HepG2 (cell line): ENCODE measurements around the gene RPL19. TPM values are rescaled to one million over a fixed set of nuclear protein-coding genes. Genes with fewer than 3 reads are reported as not detected.

Experiments used
- CAMTA2 ChIP-seq: sonication (generic); formaldehyde crosslinking; IDR thresholded peaks from 2 replicates; pipeline ENCODE4 v1.4.0; 2020; ENCODE audit warnings: mild to moderate bottlenecking, missing genetic modification reagents, borderline replicate concordance
- CREM ChIP-seq, 2 experiments: sonication (generic) in 1 of 2; formaldehyde crosslinking in 1 of 2; IDR thresholded peaks; 2 replicates each; pipeline versions ENCODE4 v1.4.0 to v1.6.1; 2016 to 2020; ENCODE audit warnings: antibody characterized with exemption in 1 of 2, mild to moderate bottlenecking in 1 of 2, missing genetic modification reagents in 1 of 2
- FOXO1 ChIP-seq: sonication (generic); formaldehyde crosslinking; IDR thresholded peaks from 2 replicates; pipeline ENCODE4 v1.4.0; 2020; ENCODE audit warnings: missing genetic modification reagents
- GTF3A ChIP-seq: sonication (generic); formaldehyde crosslinking; conservative IDR thresholded peaks from 2 replicates; pipeline ENCODE4 v1.4.0; 2020; ENCODE audit warnings: mild to moderate bottlenecking, missing genetic modification reagents
- HDAC6 ChIP-seq: fragments of 200-600 bp; sonication (generic); IDR thresholded peaks from 2 replicates; pipeline ENCODE4 v1.7.0; 2017; ENCODE audit warnings: mild to moderate bottlenecking, antibody characterized with exemption, low read length, low read depth
- KLF6 ChIP-seq: IDR thresholded peaks from 2 replicates; pipeline ENCODE4 v1.8.0; 2016; ENCODE audit warnings: missing biosample characterization, missing genetic modification reagents
- MAF1 ChIP-seq: sonication (generic); formaldehyde crosslinking; IDR thresholded peaks from 2 replicates; pipeline ENCODE4 v1.5.0; 2020; ENCODE audit warnings: missing genetic modification reagents, borderline replicate concordance
- NR3C1 ChIP-seq: sonication (generic); formaldehyde crosslinking; IDR thresholded peaks from 2 replicates; pipeline ENCODE4 v1.4.0; 2020; ENCODE audit warnings: missing genetic modification reagents
- PHF21A ChIP-seq: sonication (generic); formaldehyde crosslinking; IDR thresholded peaks from 2 replicates; pipeline ENCODE4 v1.5.0; 2020; ENCODE audit warnings: mild to moderate bottlenecking, missing genetic modification reagents
- PHF8 ChIP-seq: sonication (generic); formaldehyde crosslinking; IDR thresholded peaks from 2 replicates; pipeline ENCODE4 v1.5.0; 2020; ENCODE audit warnings: missing genetic modification reagents
- RFX3 ChIP-seq: IDR thresholded peaks from 2 replicates; pipeline ENCODE4 v1.6.1; 2016; ENCODE audit warnings: missing biosample characterization, missing genetic modification reagents
- SIN3A ChIP-seq: IDR thresholded peaks from 2 replicates; pipeline ENCODE4 v1.6.1; 2011; ENCODE audit warnings: low read depth, mild to moderate bottlenecking, control low read depth, low read length, borderline replicate concordance
- SMAD9 ChIP-seq: sonication (generic); formaldehyde crosslinking; IDR thresholded peaks from 2 replicates; pipeline ENCODE4 v1.5.1; 2020; ENCODE audit warnings: mild to moderate bottlenecking, missing genetic modification reagents
- SRF ChIP-seq: IDR thresholded peaks from 2 replicates; pipeline ENCODE4 v1.6.1; 2011; ENCODE audit warnings: mild to moderate bottlenecking, low read depth, low read length, moderate library complexity
- YY1 ChIP-seq: IDR thresholded peaks from 2 replicates; pipeline ENCODE4 v1.6.1; 2011; ENCODE audit warnings: low read length, low read depth, moderate library complexity, mild to moderate bottlenecking; ENCODE audit not compliant: insufficient read depth, insufficient replicate concordance
- ZNF34 ChIP-seq: sonication (generic); formaldehyde crosslinking; IDR thresholded peaks from 2 replicates; pipeline ENCODE4 v1.4.0; 2020; ENCODE audit warnings: mild to moderate bottlenecking, missing genetic modification reagents, borderline replicate concordance
- ZNF713 ChIP-seq: sonication (generic); formaldehyde crosslinking; IDR thresholded peaks from 2 replicates; pipeline ENCODE4 v1.4.0; 2020; ENCODE audit warnings: mild to moderate bottlenecking, missing genetic modification reagents
- ZNF720 ChIP-seq: sonication (generic); formaldehyde crosslinking; IDR thresholded peaks from 2 replicates; pipeline ENCODE4 v1.4.0; 2020; ENCODE audit warnings: missing genetic modification reagents
- ZNF724P ChIP-seq: sonication (generic); formaldehyde crosslinking; IDR thresholded peaks from 2 replicates; pipeline ENCODE4 v1.8.0; 2022; ENCODE audit warnings: missing genetic modification reagents, borderline replicate concordance
- ZNF749 ChIP-seq: sonication (generic); formaldehyde crosslinking; IDR thresholded peaks from 2 replicates; pipeline ENCODE4 v1.8.0; 2022; ENCODE audit warnings: mild to moderate bottlenecking, missing genetic modification reagents, moderate library complexity, borderline replicate concordance
- ZNF773 ChIP-seq: sonication (generic); formaldehyde crosslinking; IDR thresholded peaks from 2 replicates; pipeline ENCODE4 v1.4.0; 2020; ENCODE audit warnings: missing genetic modification reagents, borderline replicate concordance
- ZNF790 ChIP-seq: sonication (generic); formaldehyde crosslinking; IDR thresholded peaks from 2 replicates; pipeline ENCODE4 v1.8.0; 2022; ENCODE audit warnings: missing genetic modification reagents, mild to moderate bottlenecking, borderline replicate concordance
- polyA plus RNA-seq, 8 experiments: library from polyadenylated mRNA; depleted of rRNA in 3 of 8; stranded (reverse) in 7 of 8; unstranded in 1 of 8; fragments of >200 nt; fragmentation: Illumina TruSeq in 4 of 8; extraction: Trizol in 4 of 8; gene quantifications; 2 replicates each; pipeline versions ENCODE4 v1.2.1 to v1.2.3, GENCODE V29; 2011 to 2016; ENCODE audit warnings: low read depth in 4 of 8, missing spikeins in 1 of 8, mixed read lengths in 1 of 8; ENCODE audit not compliant: insufficient read depth in 1 of 8
- total RNA-seq, 5 experiments: library from RNA; depleted of rRNA; stranded (reverse); fragments of >200 nt; fragmentation: Illumina TruSeq; extraction: Trizol; gene quantifications; 2 replicates each; pipeline ENCODE4 v1.2.3, GENCODE V29; 2016; ENCODE audit warnings: low read depth in 1 of 5
- TF ChIP-seq, protein P1 (sequence below): sonication (generic); formaldehyde crosslinking; IDR thresholded peaks from 2 replicates; pipeline ENCODE4 v1.4.0; 2020; ENCODE audit warnings: missing genetic modification reagents, borderline replicate concordance
- TF ChIP-seq, protein P2 (sequence below): sonication (generic); formaldehyde crosslinking; IDR thresholded peaks from 2 replicates; pipeline ENCODE4 v1.9.0; 2021; ENCODE audit warnings: missing genetic modification reagents, mild to moderate bottlenecking, borderline replicate concordance
- TF ChIP-seq, protein P3 (sequence below): sonication (generic); formaldehyde crosslinking; IDR thresholded peaks from 2 replicates; pipeline ENCODE4 v1.9.0; 2021; ENCODE audit warnings: missing genetic modification reagents, borderline replicate concordance

RPL19 gene
- total and polyA plus RNA-seq, 2 of the 13 experiments (the other 11 are each of a cell fraction or from before 2014, with no cell fraction given) = 2,522 to 2,768 TPM

DNA sequence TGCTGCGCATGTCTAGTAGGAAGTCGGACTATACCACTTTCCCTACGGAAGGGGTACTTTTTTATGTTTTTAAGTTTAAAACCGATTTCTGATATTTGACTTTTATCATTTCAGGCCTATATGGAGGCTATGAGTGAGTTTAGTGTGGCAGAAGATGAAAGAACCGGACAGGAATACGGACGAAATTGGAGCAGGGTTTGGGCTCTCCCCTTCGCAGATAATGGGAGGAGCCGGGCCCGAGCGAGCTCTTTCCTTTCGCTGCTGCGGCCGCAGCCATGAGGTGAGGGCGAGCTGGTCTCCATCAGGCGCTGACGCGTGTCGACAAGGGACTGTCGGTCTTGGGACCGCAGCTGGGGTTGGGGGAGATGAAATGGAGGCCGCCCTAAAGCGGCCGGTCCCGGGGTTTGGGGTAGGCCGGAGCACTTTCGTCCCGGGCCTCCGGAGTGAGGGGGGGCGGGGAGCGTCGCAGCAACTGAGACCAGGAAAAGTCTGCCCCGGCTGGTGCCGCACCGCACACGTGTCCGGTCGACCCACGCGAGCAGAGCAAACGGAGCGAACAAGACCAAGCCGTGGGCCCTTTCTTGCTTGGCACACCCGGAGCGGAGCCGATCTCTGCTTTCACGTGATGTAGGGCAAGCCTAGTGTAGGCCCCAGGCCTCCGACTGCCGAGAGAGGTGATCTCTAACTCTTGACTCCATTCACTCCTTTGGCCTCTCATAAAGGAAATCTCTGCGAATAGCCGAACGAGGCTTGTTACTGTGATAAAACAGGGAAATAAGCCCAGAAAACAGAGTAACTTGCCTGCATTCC, at the start of gene RPL19 (continued):
- TF ChIP-seq, protein P1, sequence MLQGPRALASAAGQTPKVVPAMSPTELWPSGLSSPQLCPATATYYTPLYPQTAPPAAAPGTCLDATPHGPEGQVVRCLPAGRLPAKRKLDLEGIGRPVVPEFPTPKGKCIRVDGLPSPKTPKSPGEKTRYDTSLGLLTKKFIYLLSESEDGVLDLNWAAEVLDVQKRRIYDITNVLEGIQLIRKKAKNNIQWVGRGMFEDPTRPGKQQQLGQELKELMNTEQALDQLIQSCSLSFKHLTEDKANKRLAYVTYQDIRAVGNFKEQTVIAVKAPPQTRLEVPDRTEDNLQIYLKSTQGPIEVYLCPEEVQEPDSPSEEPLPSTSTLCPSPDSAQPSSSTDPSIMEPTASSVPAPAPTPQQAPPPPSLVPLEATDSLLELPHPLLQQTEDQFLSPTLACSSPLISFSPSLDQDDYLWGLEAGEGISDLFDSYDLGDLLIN (CRISPR knock-in tag) = no peak
- TF ChIP-seq ZNF790 (CRISPR knock-in tag) = peak; percentile 93
- no peak for TF ChIP-seq SRF
- TF ChIP-seq GTF3A (CRISPR knock-in tag) = no peak
- 0 out of 2 replicates have a peak, but pooled peaks have one; percentile 24 for TF ChIP-seq ZNF773 (CRISPR knock-in tag)
- TF ChIP-seq KLF6 (CRISPR knock-in tag) = peak; percentile 88
- TF ChIP-seq, protein P2, sequence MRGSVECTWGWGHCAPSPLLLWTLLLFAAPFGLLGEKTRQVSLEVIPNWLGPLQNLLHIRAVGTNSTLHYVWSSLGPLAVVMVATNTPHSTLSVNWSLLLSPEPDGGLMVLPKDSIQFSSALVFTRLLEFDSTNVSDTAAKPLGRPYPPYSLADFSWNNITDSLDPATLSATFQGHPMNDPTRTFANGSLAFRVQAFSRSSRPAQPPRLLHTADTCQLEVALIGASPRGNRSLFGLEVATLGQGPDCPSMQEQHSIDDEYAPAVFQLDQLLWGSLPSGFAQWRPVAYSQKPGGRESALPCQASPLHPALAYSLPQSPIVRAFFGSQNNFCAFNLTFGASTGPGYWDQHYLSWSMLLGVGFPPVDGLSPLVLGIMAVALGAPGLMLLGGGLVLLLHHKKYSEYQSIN (CRISPR knock-in tag) = no peak
- peak; percentile 54 for TF ChIP-seq FOXO1 (CRISPR knock-in tag)
- TF ChIP-seq NR3C1 (CRISPR knock-in tag) = peak; percentile 46
- TF ChIP-seq SMAD9 (CRISPR knock-in tag) = no peak
- no peak for TF ChIP-seq ZNF749 (CRISPR knock-in tag)
- no peak for TF ChIP-seq RFX3 (CRISPR knock-in tag)
- TF ChIP-seq PHF21A (CRISPR knock-in tag) = no peak; the same call in 1 of the 2 replicates
- TF ChIP-seq ZNF720 (CRISPR knock-in tag) = no peak
- peak; percentile 95; the same call in 1 of the 2 replicates for TF ChIP-seq ZNF713 (CRISPR knock-in tag)
- TF ChIP-seq CREM (IDR thresholded peaks at IDR 0.05) = peak; percentile 78
- TF ChIP-seq CREM (CRISPR knock-in tag; IDR thresholded peaks at IDR 0.05) = no peak
- no peak for TF ChIP-seq ZNF34 (CRISPR knock-in tag)
- TF ChIP-seq MAF1 (CRISPR knock-in tag) = 0 out of 2 replicates have a peak, but pooled peaks have one; percentile 63
- TF ChIP-seq, protein P3, sequence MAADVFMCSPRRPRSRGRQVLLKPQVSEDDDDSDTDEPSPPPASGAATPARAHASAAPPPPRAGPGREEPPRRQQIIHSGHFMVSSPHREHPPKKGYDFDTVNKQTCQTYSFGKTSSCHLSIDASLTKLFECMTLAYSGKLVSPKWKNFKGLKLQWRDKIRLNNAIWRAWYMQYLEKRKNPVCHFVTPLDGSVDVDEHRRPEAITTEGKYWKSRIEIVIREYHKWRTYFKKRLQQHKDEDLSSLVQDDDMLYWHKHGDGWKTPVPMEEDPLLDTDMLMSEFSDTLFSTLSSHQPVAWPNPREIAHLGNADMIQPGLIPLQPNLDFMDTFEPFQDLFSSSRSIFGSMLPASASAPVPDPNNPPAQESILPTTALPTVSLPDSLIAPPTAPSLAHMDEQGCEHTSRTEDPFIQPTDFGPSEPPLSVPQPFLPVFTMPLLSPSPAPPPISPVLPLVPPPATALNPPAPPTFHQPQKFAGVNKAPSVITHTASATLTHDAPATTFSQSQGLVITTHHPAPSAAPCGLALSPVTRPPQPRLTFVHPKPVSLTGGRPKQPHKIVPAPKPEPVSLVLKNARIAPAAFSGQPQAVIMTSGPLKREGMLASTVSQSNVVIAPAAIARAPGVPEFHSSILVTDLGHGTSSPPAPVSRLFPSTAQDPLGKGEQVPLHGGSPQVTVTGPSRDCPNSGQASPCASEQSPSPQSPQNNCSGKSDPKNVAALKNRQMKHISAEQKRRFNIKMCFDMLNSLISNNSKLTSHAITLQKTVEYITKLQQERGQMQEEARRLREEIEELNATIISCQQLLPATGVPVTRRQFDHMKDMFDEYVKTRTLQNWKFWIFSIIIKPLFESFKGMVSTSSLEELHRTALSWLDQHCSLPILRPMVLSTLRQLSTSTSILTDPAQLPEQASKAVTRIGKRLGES = no peak
- TF ChIP-seq ZNF724P = peak; percentile 83; the same call in 1 of the 2 replicates
- TF ChIP-seq SIN3A = peak; percentile 68; the same call in 1 of the 2 replicates
- TF ChIP-seq CAMTA2 (CRISPR knock-in tag) = peak; percentile 51; the same call in 1 of the 2 replicates
- peak; percentile 85 for TF ChIP-seq YY1
- TF ChIP-seq HDAC6 = peak; percentile 68; the same call in 1 of the 2 replicates
- TF ChIP-seq PHF8 (CRISPR knock-in tag) = peak; percentile 98
